HepG2 (cell line): ENCODE data around the gene MARK2. TPM values are rescaled to one million over a fixed set of nuclear protein-coding genes. Genes with fewer than 3 reads are reported as not detected.

Experiments used
- ATAC-seq: fragments of 200-7000 bp; cut with Tn5 transposase; 3 replicates; pipeline ENCODE4 v1.9.1; 2020; ENCODE audit warnings: mild to moderate bottlenecking, moderate library complexity
- BruUV-seq: library from RNA; stranded (reverse); fragments of 400-500 nt; replicated peaks from 2 replicates; lab custom pipeline; 2021; lab: Mats Ljungman, UMichigan
- CTCF ChIA-PET: fragments of 300-600 bp; formaldehyde crosslinking; extraction: SDS; loops from one replicate; lab custom pipeline; 2021; ENCODE audit warnings: low total read pairs, inconsistent platforms, low intra/inter-chr PET ratio; lab: Yijun Ruan, JAX
- POLR2A ChIA-PET: fragments of 350-600 bp; sonication (Branson Sonifier 250); formaldehyde crosslinking; loops from one replicate; lab custom pipeline; 2020; ENCODE audit warnings: antibody characterized with exemption, inconsistent platforms; lab: Yijun Ruan, JAX
- DNase-seq: peaks from one replicate; pipeline ENCODE4 v3.0.0-alpha.2; 2015; ENCODE audit warnings: low spot score
- FAIRE-seq: peaks from 3 replicates; lab custom pipeline; 2011; peaks lifted over from hg19 to GRCh38; lab: Jason Lieb, UNC
- H2AFZ ChIP-seq: one replicate; pipeline ENCODE4 v1.6.1; 2011; ENCODE audit warnings: low read length, inconsistent platforms
- H3K27ac ChIP-seq: fragments of 300-600 bp; 3 replicates; pipeline ENCODE4 v1.8.0; 2011; ENCODE audit warnings: mixed run types, mild to moderate bottlenecking, mixed read lengths, low read length, inconsistent platforms; ENCODE audit not compliant: insufficient read depth; ENCODE audit errors: extremely low read length
- H3K27me3 ChIP-seq, 2 experiments: fragments of 200-600 bp in 1 of 2; 2 replicates in 1 of 2; 3 replicates in 1 of 2; pipeline versions ENCODE4 v1.6.0 to v1.8.0; 2011; ENCODE audit warnings: low read length in 2 of 2, mild to moderate bottlenecking in 2 of 2, moderate library complexity in 2 of 2, inconsistent platforms in 1 of 2; ENCODE audit not compliant: insufficient read depth in 2 of 2, control insufficient read depth in 1 of 2
- H3K36me3 ChIP-seq, 2 experiments: fragments of 200-600 bp in 1 of 2; replicated peaks in 1 of 2; 2 replicates in 1 of 2; 3 replicates in 1 of 2; pipeline versions ENCODE4 v1.5.1 to v1.8.0; 2011; ENCODE audit warnings: low read length in 2 of 2, inconsistent platforms in 1 of 2; ENCODE audit not compliant: insufficient read depth in 2 of 2, control insufficient read depth in 1 of 2
- H3K4me1 ChIP-seq: 2 replicates; pipeline ENCODE4 v1.5.1; 2012; ENCODE audit warnings: low read length, inconsistent platforms; ENCODE audit not compliant: insufficient read depth
- H3K4me2 ChIP-seq: 2 replicates; pipeline ENCODE4 v1.6.0; 2011; ENCODE audit warnings: low read depth, low read length, inconsistent platforms
- H3K4me3 ChIP-seq, 3 experiments: fragments of 200-600 bp in 1 of 3; sonication (generic), shearing (Covaris generic) in 1 of 3; replicated peaks in 1 of 3; 2 replicates each; pipeline ENCODE4 v1.5.1; 2011 to 2016; ENCODE audit warnings: low read length in 3 of 3, inconsistent platforms in 2 of 3, low read depth in 2 of 3, mild to moderate bottlenecking in 2 of 3, control low read depth in 1 of 3, mixed read lengths in 1 of 3; ENCODE audit not compliant: insufficient read depth in 1 of 3
- H3K79me2 ChIP-seq: one replicate; pipeline ENCODE4 v1.6.1; 2011; ENCODE audit warnings: low read length, inconsistent platforms; ENCODE audit not compliant: insufficient read depth
- H3K9ac ChIP-seq: 2 replicates; pipeline ENCODE4 v1.6.0; 2011; ENCODE audit warnings: mild to moderate bottlenecking, low read depth, low read length, inconsistent platforms; ENCODE audit not compliant: insufficient read depth
- H3K9me3 ChIP-seq: 2 replicates; pipeline ENCODE4 v1.5.1; 2012; ENCODE audit warnings: mild to moderate bottlenecking, low read length
- H4K20me1 ChIP-seq: 2 replicates; pipeline ENCODE4 v1.6.0; 2011; ENCODE audit warnings: inconsistent platforms, mild to moderate bottlenecking, low read length, moderate library complexity; ENCODE audit not compliant: insufficient read depth
- ARID2 ChIP-seq: sonication (generic); formaldehyde crosslinking; IDR thresholded peaks from 2 replicates; pipeline ENCODE4 v1.8.1; 2022; ENCODE audit warnings: mild to moderate bottlenecking, missing genetic modification reagents, borderline replicate concordance
- FOSL2 ChIP-seq: sonication (generic); formaldehyde crosslinking; IDR thresholded peaks from 2 replicates; pipeline ENCODE4 v1.4.0; 2020; ENCODE audit warnings: missing genetic modification reagents
- GLI4 ChIP-seq: sonication (generic); formaldehyde crosslinking; IDR thresholded peaks from 2 replicates; pipeline ENCODE4 v1.5.1; 2020; ENCODE audit warnings: missing genetic modification reagents, mild to moderate bottlenecking, moderate library complexity, borderline replicate concordance
- RBFOX2 ChIP-seq: fragments of 200-400 bp; formaldehyde crosslinking; IDR thresholded peaks from 2 replicates; pipeline ENCODE4 v1.6.1; 2017; ENCODE audit warnings: low read depth, mild to moderate bottlenecking, low read length
- ZC3H13 ChIP-seq: sonication (generic); formaldehyde crosslinking; IDR thresholded peaks from 2 replicates; pipeline ENCODE4 v1.8.1; 2023; ENCODE audit warnings: mild to moderate bottlenecking, missing genetic modification reagents, moderate library complexity
- ZNF101 ChIP-seq: sonication (generic); formaldehyde crosslinking; IDR thresholded peaks from 2 replicates; pipeline ENCODE4 v1.4.0; 2020; ENCODE audit warnings: mild to moderate bottlenecking, low read depth, missing genetic modification reagents, borderline replicate concordance
- ZNF766 ChIP-seq: sonication (generic); formaldehyde crosslinking; IDR thresholded peaks from 2 replicates; pipeline ENCODE4 v1.5.0; 2020; ENCODE audit warnings: missing genetic modification reagents, borderline replicate concordance
- WGBS: methylation state at CpG from one replicate; pipeline ENCODE4 v1.1.6; 2017; ENCODE audit warnings: low lambda C conversion rate; 5-methylcytosine and 5-hydroxymethylcytosine counted together
- in situ Hi-C: cut with HindIII; loops from 2 replicates; pipeline ENCODE4 v1.10.0; 2017; ENCODE audit warnings: low pct_unique_long_range_greater_than_20kb; ENCODE audit not compliant: extremely low pct_ligation_motif_present
- intact Hi-C: fragments of 100-400 bp; cut with micrococcal nuclease; formaldehyde crosslinking; loops from one replicate; pipeline ENCODE4 v1.10.0; 2022; ENCODE audit not compliant: unreplicated experiment
- polyA plus RNA-seq, 8 experiments: library from polyadenylated mRNA; depleted of rRNA in 3 of 8; stranded (reverse) in 7 of 8; unstranded in 1 of 8; fragments of >200 nt; fragmentation: Illumina TruSeq in 4 of 8; extraction: Trizol in 4 of 8; gene quantifications; 2 replicates each; pipeline versions ENCODE4 v1.2.1 to v1.2.3, GENCODE V29; 2011 to 2016; ENCODE audit warnings: low read depth in 4 of 8, missing spikeins in 1 of 8, mixed read lengths in 1 of 8; ENCODE audit not compliant: insufficient read depth in 1 of 8
- total RNA-seq, 5 experiments: library from RNA; depleted of rRNA; stranded (reverse); fragments of >200 nt; fragmentation: Illumina TruSeq; extraction: Trizol; gene quantifications; 2 replicates each; pipeline ENCODE4 v1.2.3, GENCODE V29; 2016; ENCODE audit warnings: low read depth in 1 of 5
- TF ChIP-seq, protein P1 (sequence below): sonication (generic); formaldehyde crosslinking; IDR thresholded peaks from 2 replicates; pipeline ENCODE4 v1.8.0; 2022; ENCODE audit warnings: mild to moderate bottlenecking, missing genetic modification reagents, moderate library complexity
- TF ChIP-seq, protein P2 (sequence below): IDR thresholded peaks from 2 replicates; pipeline ENCODE4 v1.6.1; 2012; ENCODE audit warnings: low read depth, low read length, improper control_type of control experiment
- TF ChIP-seq, protein P3 (sequence below): sonication (generic); formaldehyde crosslinking; IDR thresholded peaks from 2 replicates; pipeline ENCODE4 v1.4.0; 2020; ENCODE audit warnings: missing genetic modification reagents, mild to moderate bottlenecking, borderline replicate concordance

Gene MARK2
- total and polyA plus RNA-seq, 2 of the 13 experiments (the other 11 are each of a cell fraction or from before 2014, with no cell fraction given), result 13.5 to 13.9 TPM

DNA sequence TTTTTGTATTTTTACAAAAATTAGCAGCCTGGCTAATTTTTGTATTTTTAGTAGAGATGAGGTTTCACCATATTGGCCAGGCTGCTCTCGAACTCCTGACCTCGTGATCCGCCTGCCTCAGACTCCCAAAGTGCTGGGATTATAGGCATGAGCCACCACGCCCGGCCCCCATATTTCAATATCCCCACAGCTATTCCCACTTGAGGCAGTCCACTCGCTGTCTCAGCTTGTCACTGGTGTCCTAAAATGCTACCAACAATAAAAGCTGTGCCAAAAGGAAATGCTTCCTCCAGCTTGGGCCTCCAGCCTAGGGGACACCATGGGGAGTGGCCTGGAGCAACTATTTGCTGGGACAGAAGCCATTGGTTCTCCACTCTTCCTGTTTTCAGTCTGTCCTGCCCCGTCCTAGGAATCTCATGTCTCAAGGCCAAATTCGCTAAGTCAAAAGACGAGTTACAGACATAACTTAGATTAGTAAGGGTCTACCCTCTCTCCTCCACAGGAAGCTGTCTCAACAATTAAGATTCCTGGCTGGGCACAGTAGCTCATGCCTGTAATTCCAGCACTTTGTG is 33.0 kb upstream of the MARK2 start:
- Histone ChIP-seq H4K20me1 (no peaks in the 10 kb centered on the region), H3K4me1 (peaks cover 21% of the 10 kb centered on the region), H3K27ac (no peak overlapping the region), H3K9me3 (no peaks in the 10 kb centered on the region), H3K4me3 (no peak overlapping the region), H3K36me3 (no peaks in the 10 kb centered on the region), H3K4me2 (no peak overlapping the region), H2AFZ (no peak overlapping the region), H3K9ac (no peak overlapping the region), H3K27me3 (no peaks in the 10 kb centered on the region), H3K79me2 (peaks cover 2% of the 10 kb centered on the region)
- WGBS, result over 99% methylated on average over 9 of the region's 9 CpGs
- ATAC-seq (no peak), DNase-seq (no peak), FAIRE-seq (no peak)
- TF ChIP-seq FOSL2 (CRISPR knock-in tag) (no peak), RBFOX2 (no peak), ZC3H13 (CRISPR knock-in tag) (no peak), ZNF101 (CRISPR knock-in tag) (no peak), GLI4 (CRISPR knock-in tag) (no peak), ARID2 (CRISPR knock-in tag) (no peak), ZNF766 (no peak)
- TF ChIP-seq, protein P1, sequence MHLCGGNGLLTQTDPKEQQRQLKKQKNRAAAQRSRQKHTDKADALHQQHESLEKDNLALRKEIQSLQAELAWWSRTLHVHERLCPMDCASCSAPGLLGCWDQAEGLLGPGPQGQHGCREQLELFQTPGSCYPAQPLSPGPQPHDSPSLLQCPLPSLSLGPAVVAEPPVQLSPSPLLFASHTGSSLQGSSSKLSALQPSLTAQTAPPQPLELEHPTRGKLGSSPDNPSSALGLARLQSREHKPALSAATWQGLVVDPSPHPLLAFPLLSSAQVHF (CRISPR knock-in tag), result no peak
- TF ChIP-seq, protein P2, sequence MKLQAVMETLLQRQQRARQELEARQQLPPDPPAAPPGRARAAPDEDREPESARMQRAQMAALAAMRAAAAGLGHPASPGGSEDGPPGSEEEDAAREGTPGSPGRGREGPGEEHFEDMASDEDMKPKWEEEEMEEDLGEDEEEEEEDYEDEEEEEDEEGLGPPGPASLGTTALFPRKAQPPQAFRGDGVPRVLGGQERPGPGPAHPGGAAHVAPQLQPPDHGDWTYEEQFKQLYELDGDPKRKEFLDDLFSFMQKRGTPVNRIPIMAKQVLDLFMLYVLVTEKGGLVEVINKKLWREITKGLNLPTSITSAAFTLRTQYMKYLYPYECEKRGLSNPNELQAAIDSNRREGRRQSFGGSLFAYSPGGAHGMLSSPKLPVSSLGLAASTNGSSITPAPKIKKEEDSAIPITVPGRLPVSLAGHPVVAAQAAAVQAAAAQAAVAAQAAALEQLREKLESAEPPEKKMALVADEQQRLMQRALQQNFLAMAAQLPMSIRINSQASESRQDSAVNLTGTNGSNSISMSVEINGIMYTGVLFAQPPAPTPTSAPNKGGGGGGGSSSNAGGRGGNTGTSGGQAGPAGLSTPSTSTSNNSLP, result no peak
- TF ChIP-seq, protein P3, sequence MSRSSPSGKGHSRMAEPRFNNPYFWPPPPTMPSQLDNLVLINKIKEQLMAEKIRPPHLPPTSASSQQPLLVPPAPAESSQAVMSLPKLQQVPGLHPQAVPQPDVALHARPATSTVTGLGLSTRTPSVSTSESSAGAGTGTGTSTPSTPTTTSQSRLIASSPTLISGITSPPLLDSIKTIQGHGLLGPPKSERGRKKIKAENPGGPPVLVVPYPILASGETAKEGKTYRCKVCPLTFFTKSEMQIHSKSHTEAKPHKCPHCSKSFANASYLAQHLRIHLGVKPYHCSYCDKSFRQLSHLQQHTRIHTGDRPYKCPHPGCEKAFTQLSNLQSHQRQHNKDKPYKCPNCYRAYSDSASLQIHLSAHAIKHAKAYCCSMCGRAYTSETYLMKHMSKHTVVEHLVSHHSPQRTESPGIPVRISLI, result no peak
- intact Hi-C loops (no loop called here), in situ Hi-C loops (no loop called here)
- POLR2A ChIA-PET, result no interaction called here
- BruUV-seq, result no TSS peak
- CTCF ChIA-PET, result no interaction called here
